NOMO-1 treated with dmso at 0.1 percent for 144 hours (cell line): ENCODE measurements around the gene HOXC11.

ENCODE experiments used
- DNase-seq: peaks from one replicate; lab custom pipeline; 2025; ENCODE audit not compliant: unreplicated experiment; lab: John Stamatoyannopoulos, UW

The HOXC11 gene

GRCh38 chr12:53996240-53997203 is 23.6 kb downstream of the HOXC11 start:
- no peak for DNase-seq

- no peak for DNase-seq
These were observed 24.5 kb downstream of the HOXC11 start for GRCh38 chr12:53997204-53998109.

DNA sequence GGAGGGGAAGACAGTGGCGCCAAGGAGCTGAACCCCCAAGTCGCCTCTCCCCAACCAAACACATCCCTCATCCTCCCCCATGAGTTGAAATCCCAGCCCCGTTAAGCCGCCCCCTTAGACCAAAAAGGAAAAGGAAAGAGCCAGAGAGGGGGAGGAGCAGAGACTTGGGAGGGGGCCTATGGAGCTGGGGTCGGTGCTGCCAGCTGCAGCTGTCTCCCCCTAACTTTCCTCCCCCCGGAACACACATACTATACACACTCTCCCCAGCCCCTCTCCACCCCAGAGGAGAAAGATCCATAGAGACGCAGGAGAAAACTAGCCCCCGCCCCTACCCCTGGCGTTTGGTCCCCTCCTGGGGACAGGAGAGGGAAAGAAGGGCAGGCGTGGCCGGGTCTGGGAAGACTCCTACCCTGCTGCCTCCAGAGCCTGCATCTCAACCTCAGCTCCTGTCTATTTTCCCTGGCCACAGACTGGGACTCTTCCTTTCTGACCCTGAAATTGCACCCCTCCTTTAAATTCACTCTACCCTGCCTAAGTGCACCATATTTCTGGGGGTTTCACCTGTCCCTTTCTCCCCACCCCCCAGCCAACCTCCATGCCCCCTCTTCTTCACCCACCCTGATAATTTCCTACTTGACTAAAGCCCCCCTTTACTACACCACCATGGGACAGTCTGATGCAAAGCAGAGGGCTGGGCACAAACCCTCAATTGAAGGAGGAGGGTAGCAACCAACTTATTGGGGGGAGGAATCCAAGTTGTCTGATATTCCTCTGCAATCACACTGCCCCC is 25.4 kb downstream of the HOXC11 start:
- DNase-seq, result no peak

- no peak for DNase-seq
These were observed 25.9 kb downstream of the HOXC11 start for GRCh38 chr12:53998900-53999236.

GRCh38 chr12:53999559-54000115 is 26.7 kb downstream of the HOXC11 start:
- no peak for DNase-seq

DNA sequence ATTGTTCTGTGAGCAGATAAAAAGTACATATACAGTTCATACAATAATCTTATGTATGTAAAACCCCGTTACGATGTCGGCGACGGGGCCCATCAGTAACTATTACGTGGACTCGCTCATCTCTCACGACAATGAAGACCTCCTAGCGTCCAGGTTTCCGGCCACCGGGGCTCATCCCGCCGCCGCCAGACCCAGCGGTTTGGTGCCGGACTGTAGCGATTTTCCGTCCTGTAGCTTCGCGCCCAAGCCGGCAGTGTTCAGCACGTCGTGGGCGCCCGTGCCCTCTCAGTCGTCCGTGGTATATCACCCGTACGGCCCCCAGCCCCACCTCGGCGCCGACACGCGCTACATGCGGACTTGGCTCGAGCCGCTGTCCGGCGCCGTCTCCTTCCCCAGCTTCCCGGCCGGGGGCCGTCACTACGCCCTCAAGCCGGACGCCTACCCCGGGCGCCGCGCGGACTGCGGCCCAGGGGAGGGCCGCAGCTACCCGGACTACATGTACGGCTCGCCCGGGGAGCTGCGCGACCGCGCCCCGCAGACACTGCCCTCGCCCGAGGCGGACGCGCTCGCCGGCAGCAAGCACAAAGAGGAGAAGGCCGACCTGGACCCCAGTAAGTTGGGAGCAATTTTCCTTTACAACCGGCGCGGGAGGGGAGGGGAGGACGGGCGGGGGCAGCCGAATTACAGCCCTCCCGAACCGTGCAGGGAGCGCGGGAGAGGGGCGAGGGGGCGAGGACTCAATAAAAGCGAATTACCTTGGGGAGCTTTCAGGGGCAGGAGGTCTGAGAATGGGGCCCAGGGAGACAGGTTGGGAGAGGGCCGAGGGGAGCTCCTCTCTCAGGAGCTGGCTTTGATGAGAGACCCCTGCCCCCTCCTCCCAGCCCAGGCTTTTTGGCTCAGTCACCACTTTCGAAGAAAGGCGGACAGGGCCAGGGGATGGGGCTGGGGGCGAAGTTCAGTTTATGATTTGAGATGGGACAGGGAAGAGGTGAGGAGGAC is 27.5 kb downstream of the HOXC11 start, which contains the start of gene HOXC9:
Gene HOXC9 (plus strand): TSS at position 46 of the 999 bp plus-strand sequence. CDS start 28 bp downstream, at position 74.
- DNase-seq, result no peak

GRCh38 chr12:54001283-54002187 is 28.6 kb downstream of the HOXC11 start:
- DNase-seq, result no peak

GRCh38 chr12:54002278-54002914 is 29.5 kb downstream of the HOXC11 start:
- DNase-seq, result no peak

GRCh38 chr12:54002915-54003389 is 30.0 kb downstream of the HOXC11 start:
- DNase-seq, result no peak

- no peak for DNase-seq
These were observed 30.7 kb downstream of the HOXC11 start for GRCh38 chr12:54003625-54004024.

- DNase-seq, result no peak
These were observed 31.3 kb downstream of the HOXC11 start for GRCh38 chr12:54004063-54004840.

- DNase-seq, result no peak
These were observed 32.1 kb downstream of the HOXC11 start for GRCh38 chr12:54004841-54005530.

GRCh38 chr12:54005531-54005852 is 32.6 kb downstream of the HOXC11 start:
- DNase-seq, result no peak

DNA sequence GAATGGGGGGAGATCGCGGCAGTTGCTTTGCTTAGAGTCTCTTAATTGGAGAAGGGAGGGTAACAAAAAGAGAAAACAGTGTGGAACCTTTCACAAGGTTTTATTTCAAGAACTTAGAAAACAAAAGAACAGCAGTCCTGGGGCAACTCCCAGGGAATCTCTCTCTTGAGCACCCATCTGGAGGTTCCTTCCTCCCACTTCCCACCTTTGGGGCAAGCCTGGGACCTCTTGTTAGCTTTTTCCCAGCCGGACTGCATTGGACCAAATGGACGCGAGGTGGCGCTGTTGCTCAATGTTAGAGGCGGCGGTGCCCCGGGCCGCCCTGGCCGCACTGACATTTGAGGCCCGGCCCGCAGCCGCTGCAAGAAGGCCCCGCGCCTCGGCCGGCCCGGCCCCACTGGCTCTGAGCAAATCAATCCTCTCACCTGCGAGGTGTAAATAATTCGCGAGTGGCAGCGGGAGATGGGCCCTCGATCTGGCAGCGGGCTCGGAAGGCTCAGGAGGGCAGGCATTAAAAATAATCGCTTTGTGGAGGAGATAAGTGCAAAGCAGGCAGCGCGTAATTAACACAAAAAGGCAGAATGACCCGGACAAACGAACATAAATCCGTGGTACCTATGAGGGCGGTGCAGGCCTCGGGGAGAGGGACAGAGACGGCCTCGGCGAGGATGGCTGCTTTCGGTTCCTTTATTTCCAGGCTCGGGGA is 33.1 kb downstream of the HOXC11 start:
- peak; percentile 30 for DNase-seq

GRCh38 chr12:54006559-54007220 is 33.8 kb downstream of the HOXC11 start:
- no peak for DNase-seq
